Astrocyte of the spinal cord (primary cell): ENCODE measurements around the gene PARP6.
A peak's percentile ranks its signal among the peaks of the same experiment; 100 is the strongest.

Experiments used
- DNase-seq: peaks from one replicate; pipeline ENCODE4 v3.0.0; 2011; ENCODE audit warnings: low read depth, low spot score
- H3K4me3 ChIP-seq: 2 replicates; pipeline ENCODE4 v1.5.1; 2011; ENCODE audit warnings: low read depth, mild to moderate bottlenecking, low read length, moderate library complexity
- in situ Hi-C: cut with HindIII; loops from 2 replicates; pipeline ENCODE4 v1.10.0; 2017; ENCODE audit warnings: low sequenced_read_pairs
- TF ChIP-seq, protein P1 (sequence below): IDR thresholded peaks from 2 replicates; pipeline ENCODE4 v1.5.1; 2012; ENCODE audit warnings: low read depth, mild to moderate bottlenecking, low read length, inconsistent platforms

Gene PARP6

DNA sequence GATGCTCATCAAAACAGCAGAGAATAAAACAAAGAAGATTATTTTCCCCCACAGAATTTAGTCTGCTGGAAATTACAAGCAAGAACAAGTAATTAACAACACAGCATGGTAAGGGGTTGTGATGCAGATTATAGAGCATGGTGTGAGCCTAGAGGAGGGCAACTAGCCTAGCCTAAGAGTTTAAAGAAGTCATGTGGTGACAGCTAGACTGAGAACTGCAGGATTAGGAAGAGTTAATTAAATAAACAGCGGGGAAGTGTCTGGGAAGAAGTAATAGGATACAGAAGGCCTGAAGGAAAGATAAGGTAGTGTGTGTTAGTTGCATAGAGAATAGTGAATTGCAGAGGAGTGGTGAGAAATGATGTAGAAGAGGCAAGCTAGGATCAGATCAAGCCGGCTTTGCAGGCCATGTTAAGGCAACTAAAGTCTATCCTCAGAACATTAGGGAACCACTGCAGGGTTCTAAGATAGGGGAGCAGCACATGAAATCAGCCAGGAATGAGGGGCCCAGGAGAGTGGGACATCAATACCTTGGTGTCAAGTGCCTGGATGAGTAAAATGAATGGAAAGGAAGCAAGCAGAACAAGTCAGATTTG, 29.5 kb downstream of the PARP6 start:
- in situ Hi-C loops = no loop called here
- DNase-seq = no peak
- TF ChIP-seq, protein P1, sequence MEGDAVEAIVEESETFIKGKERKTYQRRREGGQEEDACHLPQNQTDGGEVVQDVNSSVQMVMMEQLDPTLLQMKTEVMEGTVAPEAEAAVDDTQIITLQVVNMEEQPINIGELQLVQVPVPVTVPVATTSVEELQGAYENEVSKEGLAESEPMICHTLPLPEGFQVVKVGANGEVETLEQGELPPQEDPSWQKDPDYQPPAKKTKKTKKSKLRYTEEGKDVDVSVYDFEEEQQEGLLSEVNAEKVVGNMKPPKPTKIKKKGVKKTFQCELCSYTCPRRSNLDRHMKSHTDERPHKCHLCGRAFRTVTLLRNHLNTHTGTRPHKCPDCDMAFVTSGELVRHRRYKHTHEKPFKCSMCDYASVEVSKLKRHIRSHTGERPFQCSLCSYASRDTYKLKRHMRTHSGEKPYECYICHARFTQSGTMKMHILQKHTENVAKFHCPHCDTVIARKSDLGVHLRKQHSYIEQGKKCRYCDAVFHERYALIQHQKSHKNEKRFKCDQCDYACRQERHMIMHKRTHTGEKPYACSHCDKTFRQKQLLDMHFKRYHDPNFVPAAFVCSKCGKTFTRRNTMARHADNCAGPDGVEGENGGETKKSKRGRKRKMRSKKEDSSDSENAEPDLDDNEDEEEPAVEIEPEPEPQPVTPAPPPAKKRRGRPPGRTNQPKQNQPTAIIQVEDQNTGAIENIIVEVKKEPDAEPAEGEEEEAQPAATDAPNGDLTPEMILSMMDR = no peak
- no peak overlapping the region for H3K4me3 ChIP-seq

GRCh38 chr15:72239652-72240051, 32.7 kb downstream of the PARP6 start:
- DNase-seq = no peak
- in situ Hi-C loops = no loop called here

GRCh38 chr15:72238586-72238985, 33.8 kb downstream of the PARP6 start:
- no peak overlapping the region for H3K4me3 ChIP-seq
- TF ChIP-seq, protein P1 = no peak
- no peak for DNase-seq
- in situ Hi-C loops = no loop called here

More at GRCh38 chr15:72239652-72240051, 32.7 kb downstream of the PARP6 start:
- TF ChIP-seq, protein P1 = no peak
- no peak overlapping the region for H3K4me3 ChIP-seq

- TF ChIP-seq, protein P1 = no peak
- in situ Hi-C loops = no loop called here
- no peak for DNase-seq
- H3K4me3 ChIP-seq = no peak overlapping the region
These were observed 34.5 kb downstream of the PARP6 start for GRCh38 chr15:72237853-72238224.

DNA sequence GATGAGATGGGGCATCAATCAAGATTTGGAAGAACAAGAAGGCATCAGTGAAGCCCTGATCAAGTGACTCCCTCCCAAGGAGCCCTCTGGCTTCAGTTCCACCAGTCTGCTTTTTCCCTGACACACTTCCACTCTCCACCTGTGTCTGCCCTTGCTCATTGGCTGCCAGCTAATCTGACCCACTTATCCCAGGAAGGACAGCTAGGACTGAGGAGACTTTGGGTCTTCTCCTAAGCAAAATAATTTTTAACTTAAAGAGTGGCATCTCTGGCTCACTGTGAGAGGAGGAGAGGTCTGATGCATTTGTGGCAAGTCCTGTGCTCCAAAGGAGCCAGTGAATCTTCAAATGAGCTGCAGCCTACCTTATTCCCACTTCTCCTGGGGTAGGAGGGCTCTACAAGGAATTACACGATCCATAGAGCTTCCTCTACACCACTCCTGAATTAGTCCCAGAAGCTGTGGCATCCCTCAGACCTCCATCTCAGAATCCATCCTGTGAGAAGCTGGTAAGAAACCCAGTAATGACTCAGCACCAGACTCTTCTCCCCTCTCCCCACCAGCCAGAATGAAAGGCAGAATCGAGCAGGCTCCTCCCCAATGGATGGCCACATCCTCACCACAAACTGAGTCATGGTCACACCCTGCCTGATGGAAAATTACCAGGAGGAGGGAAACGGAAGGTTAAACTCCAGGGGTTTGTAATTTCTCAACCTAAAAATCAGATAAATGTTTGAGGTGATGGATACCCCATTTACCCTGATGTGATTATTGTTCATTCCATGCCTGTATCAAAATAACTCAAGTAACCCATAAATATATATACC, 35.1 kb downstream of the PARP6 start:
- TF ChIP-seq, protein P1 = no peak
- in situ Hi-C loops = no loop called here
- DNase-seq = peak; percentile 98
- peak overlapping the region; percentile 45 for H3K4me3 ChIP-seq

- H3K4me3 ChIP-seq = peak overlapping the region; percentile 45
- DNase-seq = no peak
- TF ChIP-seq, protein P1 = no peak
- in situ Hi-C loops = no loop called here
These were observed 35.9 kb downstream of the PARP6 start for GRCh38 chr15:72236381-72237003.
